ENCODE measurements around the gene PRCC. TPM values are rescaled to one million over a fixed set of nuclear protein-coding genes. Genes with fewer than 3 reads are reported as not detected.

PRCC gene
- total and polyA plus RNA-seq, 12 donors = 32.1 to 56.9 (median 44.2) TPM

DNA sequence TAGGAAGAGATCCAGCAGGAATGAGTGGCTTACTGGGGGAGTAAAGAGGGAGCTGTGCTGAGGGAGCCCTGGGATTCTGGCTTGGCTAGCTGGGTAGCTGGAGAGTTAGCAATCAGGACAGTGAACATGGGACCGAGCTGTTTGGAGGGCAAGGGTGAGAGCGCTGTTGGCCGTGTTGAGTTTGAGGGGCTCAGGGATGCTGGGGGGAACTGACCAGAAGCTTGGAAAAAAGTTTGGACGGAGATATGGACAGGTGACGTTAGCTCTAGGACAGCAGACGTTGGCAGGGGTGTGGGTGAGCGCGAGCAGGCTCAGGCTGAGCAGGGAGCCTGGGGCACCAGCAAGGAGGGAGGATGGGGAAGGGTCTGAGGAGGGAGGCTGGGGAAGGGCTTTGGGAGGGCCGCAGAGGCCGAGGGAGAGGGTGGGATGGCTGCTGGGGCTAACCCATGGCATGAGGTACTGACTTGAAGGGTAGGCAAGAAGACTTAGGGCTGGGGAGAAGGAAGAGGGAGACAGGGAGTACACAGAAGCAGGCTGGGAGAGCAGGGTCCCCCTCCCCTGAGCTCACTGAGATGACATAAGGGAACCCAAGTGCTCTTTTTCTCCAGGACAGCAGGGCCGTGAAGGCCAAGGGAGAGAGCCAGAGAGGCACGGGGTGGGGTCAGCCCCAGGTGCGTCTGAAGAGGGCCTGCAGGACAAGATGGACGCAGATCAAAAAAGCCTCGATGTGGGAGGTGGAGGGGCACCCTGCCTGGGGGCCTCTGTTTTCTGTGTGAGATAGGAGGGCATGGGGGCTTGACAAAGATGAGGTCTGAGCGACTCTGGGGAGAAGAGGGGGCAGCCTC, 41.1 kb downstream of the PRCC start:
- intact Hi-C loops (cut with DNase I) = loop anchor here in 1 of 10 donors (5.0 kb wide), 1 partner anchor 49 kb away; the partner anchor contains the start of gene INSRR
- Histone ChIP-seq H3K27me3 (peaks cover 0 to 13% (median 0%) of the 10 kb centered on the region in 7 donors), H3K36me3 (peaks cover 0 to 11% (median 0%) of the 10 kb centered on the region in 9 donors), H3K4me3 (no peak overlapping the region), H3K4me1 (peaks cover 0 to 55% (median 28%) of the 10 kb centered on the region in 9 donors), H3K27ac (no peak overlapping the region), H3K9me3 (no peaks in the 10 kb centered on the region)
- DNase-seq (no peak), ATAC-seq (no peak)
- WGBS, 2 donors = 95% methylated on average over 16 of the region's 16 CpGs
- TF ChIP-seq CTCF (IDR thresholded peaks at IDR 0.05) = no peak

DNA sequence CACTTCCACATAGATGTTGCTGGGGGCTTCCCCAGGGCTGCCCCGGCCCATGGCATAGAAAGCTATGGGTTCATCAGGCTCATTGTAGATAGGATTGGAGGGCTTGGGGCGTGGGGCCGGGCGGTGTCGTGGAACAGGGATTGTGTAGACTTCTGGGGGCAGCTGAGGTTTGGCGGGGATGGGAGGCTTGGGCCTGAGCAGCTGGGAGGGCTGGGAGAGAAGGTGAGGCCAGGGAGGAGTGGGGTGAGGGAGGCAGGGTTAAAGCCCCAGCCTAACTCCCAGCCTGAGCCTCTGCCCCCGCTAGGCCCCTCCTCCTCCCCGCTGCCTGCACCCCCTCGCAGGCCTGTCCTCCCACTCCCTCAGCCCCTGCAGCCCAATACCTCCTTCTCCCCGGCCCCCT, 41.9 kb downstream of the PRCC start:
- TF ChIP-seq CTCF (IDR thresholded peaks at IDR 0.05) = no peak

DNA sequence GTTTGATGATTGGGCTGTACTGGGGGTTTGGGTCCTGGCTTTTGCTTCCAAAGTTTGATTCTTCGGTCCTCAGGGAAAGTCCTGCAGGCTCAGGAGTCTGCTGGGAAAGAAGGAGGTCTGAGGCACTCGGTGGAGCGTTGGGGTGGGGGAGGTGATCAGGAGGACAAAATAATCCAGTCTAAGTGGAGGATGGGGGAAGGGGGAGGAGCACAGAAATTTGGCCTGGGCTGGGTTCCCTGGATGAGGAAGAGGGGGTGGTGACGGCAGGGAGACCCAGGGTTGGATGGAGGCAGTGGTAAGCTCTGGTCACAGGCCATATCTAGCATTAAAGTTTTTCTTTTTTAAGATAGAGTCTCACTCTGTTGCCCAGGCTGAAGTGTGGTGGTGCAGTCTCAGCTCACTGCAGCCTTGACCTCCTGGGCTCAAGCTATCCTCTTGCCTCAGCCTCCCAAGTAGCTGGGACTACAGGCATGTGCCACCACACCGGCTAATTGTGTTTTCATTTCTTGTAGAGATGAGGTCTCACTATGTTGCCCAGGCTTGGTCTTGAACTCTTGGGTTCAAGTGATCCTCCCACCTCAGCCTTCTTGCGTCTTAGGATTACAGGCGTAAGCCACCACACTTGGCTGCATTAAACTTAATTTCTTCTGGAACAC, 42.5 kb downstream of the PRCC start:
- Histone ChIP-seq H3K4me3 (no peak overlapping the region), H3K27me3 (peaks cover 0 to 14% (median 4%) of the 10 kb centered on the region in 7 donors), H3K36me3 (peaks cover 0 to 11% (median 0%) of the 10 kb centered on the region in 9 donors), H3K9me3 (no peaks in the 10 kb centered on the region), H3K4me1 (peaks cover 12 to 58% (median 35%) of the 10 kb centered on the region in 9 donors), H3K27ac (no peak overlapping the region)
- ATAC-seq = no peak
- no peak for DNase-seq
- intact Hi-C loops (cut with DNase I) = loop anchor here in 1 of 10 donors (5.0 kb wide), 1 partner anchor 47 kb away; the partner anchor contains the start of gene INSRR
- WGBS, 2 donors = 87 to 88% methylated on average over 7 of the region's 7 CpGs
- TF ChIP-seq CTCF (IDR thresholded peaks at IDR 0.05) = no peak

More for the DNA sequence above, 41.9 kb downstream of the PRCC start:
- Histone ChIP-seq H3K4me1 (peaks cover 6 to 58% (median 35%) of the 10 kb centered on the region in 9 donors), H3K27ac (no peak overlapping the region), H3K36me3 (peaks cover 0 to 11% (median 0%) of the 10 kb centered on the region in 9 donors), H3K27me3 (peaks cover 0 to 14% (median 2%) of the 10 kb centered on the region in 7 donors), H3K4me3 (no peak overlapping the region), H3K9me3 (no peaks in the 10 kb centered on the region)
- ATAC-seq (no peak), DNase-seq (no peak)
- WGBS, 2 donors = 94 to 96% methylated on average over 10 of the region's 10 CpGs
- intact Hi-C loops (cut with DNase I) = loop anchor here in 1 of 10 donors (5.0 kb wide), 1 partner anchor 48 kb away; the partner anchor contains the start of gene INSRR

DNA sequence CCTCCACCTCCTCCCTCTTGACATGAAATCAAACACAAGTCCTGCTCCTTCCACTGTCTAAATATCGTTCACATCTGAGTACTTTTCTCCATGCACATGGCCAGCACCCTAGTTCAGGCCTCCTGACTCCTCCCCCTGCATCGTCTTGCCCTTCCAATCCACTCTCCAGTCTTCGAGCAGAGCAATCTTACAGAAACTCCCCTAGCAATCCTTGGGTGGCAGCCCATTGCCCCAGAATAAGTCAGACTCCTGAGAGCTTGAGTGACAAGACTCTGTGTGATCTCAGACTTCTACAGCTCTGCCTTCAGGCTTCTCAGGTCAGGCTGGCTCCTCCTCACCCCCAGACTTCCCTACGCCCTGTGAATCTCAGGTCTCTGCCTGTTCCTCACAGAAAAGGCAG, 43.8 kb downstream of the PRCC start:
- no peak for TF ChIP-seq CTCF (IDR thresholded peaks at IDR 0.05)
- no peaks in the 10 kb centered on the region for H3K9me3 ChIP-seq

More for the DNA sequence above, 43.8 kb downstream of the PRCC start:
- ATAC-seq (no peak), DNase-seq (no peak)
- intact Hi-C loops (cut with DNase I) = no loop called here
- Histone ChIP-seq H3K27me3 (peaks cover 0 to 14% (median 4%) of the 10 kb centered on the region in 7 donors), H3K4me1 (peaks cover 15 to 50% (median 30%) of the 10 kb centered on the region in 9 donors), H3K36me3 (peaks cover 0 to 11% (median 0%) of the 10 kb centered on the region in 9 donors), H3K27ac (no peak overlapping the region), H3K4me3 (no peak overlapping the region)
- WGBS, 2 donors = 73 to 78% methylated on average over 4 of the region's 4 CpGs

All from heart right ventricle (tissue), 16 donors.